ENCODE measurements around the gene MROH8. TPM values are rescaled to one million over a fixed set of nuclear protein-coding genes. Genes with fewer than 3 reads are reported as not detected.
A peak's percentile ranks its signal among the peaks of the same experiment; 100 is the strongest.

The MROH8 gene
- polyA plus RNA-seq, 1 of the 3 experiments (the other 2 are of a cell fraction) = 3.5 TPM

GRCh38 chr20:37219751-37220668, 40.7 kb upstream of the MROH8 start (continued):
- no peak for TF ChIP-seq SIN3A (IDR thresholded peaks at IDR 0.05; ENCODE audit: borderline replicate concordance, low read depth, low read length)
- TF ChIP-seq USF2 (IDR thresholded peaks at IDR 0.05; ENCODE audit: borderline replicate concordance, low read depth, low read length) = no peak
- TF ChIP-seq SMC3 (IDR thresholded peaks at IDR 0.05; ENCODE audit: low read depth, low read length) = no peak
- TF ChIP-seq MEF2A (IDR thresholded peaks at IDR 0.05; ENCODE audit: borderline replicate concordance, low read depth) = no peak
- no peak for TF ChIP-seq RFX5 (IDR thresholded peaks at IDR 0.05; ENCODE audit: low read length)
- no peak for TF ChIP-seq RXRA (IDR thresholded peaks at IDR 0.05; ENCODE audit: borderline replicate concordance, low read depth)
- no peak for TF ChIP-seq MAX (IDR thresholded peaks at IDR 0.05; ENCODE audit: low read depth)

- H3K27me3 ChIP-seq (ENCODE audit: insufficient read depth) = no peaks in the 10 kb centered on the region
- H3K9me2 ChIP-seq = no peaks in the 10 kb centered on the region
- H3K79me2 ChIP-seq (ENCODE audit: insufficient read depth) = peaks cover 19% of the 10 kb centered on the region; the same call in 1 of the 2 replicates
- H3K36me3 ChIP-seq (replicated peaks in 1 of 2; ENCODE audit: control insufficient read depth in 1 of 2, insufficient read depth in 2 of 2, low read length in 1 of 2) = peaks cover 48 to 49% of the 10 kb centered on the region in 2 experiments
- H3K4me3 ChIP-seq (ENCODE audit: low read depth in 2 of 2, low read length in 1 of 2) = no peak overlapping the region
- no peak overlapping the region for H2AFZ ChIP-seq (ENCODE audit: low read depth)
- POLR2A ChIA-PET = no interaction called here
- TF ChIP-seq REST (IDR thresholded peaks at IDR 0.05; ENCODE audit: low read depth, low read length) (no peak), CHD2 (IDR thresholded peaks at IDR 0.05; ENCODE audit: low read length, partially characterized antibody) (no peak)
- H3F3A ChIP-seq (replicated peaks; ENCODE audit: insufficient read depth) = peaks cover 7% of the 10 kb centered on the region
- no peak overlapping the region for H3K4me2 ChIP-seq
- WGBS (ENCODE audit: low lambda C conversion rate) = 73% methylated on average over 4 of the region's 4 CpGs
- CTCF ChIA-PET = interaction anchor here (2.4 kb wide), 1 partner anchor 27 kb away, joined by 6 read pairs; no protein-coding TSS in a partner anchor
- no peak for DNase-seq
- no peaks in the 10 kb centered on the region for H4K20me1 ChIP-seq (ENCODE audit: insufficient read depth)
- no peak overlapping the region for H3K9ac ChIP-seq
- H3K9me3 ChIP-seq = no peaks in the 10 kb centered on the region
- H3K27ac ChIP-seq (ENCODE audit: low read depth in 2 of 2, low read length in 1 of 2) = peak overlapping the region in 1 of 2 experiments; percentile 90; a peak in 2 of 4 replicates
- H3K4me1 ChIP-seq (ENCODE audit: control insufficient read depth in 1 of 2, insufficient read depth in 2 of 2, low read depth in 1 of 2, low read length in 1 of 2) = peaks cover 0 to 16% of the 10 kb centered on the region in 2 experiments; a peak in 2 of 4 replicates
Measured at GRCh38 chr20:37218976-37219375, 39.6 kb upstream of the MROH8 start.
